Stimulated activated CD4-positive, alpha-beta T cell treated with anti-CD3 and anti-CD28 coated beads, Interleukin-15, amount 100 ng/mL, for 24 hours (primary cell): ENCODE measurements around the gene TMEM47.

ENCODE experiments used
- DNase-seq: peaks from one replicate; pipeline ENCODE4 v3.0.0-alpha.2; 2020

TMEM47 gene

DNA sequence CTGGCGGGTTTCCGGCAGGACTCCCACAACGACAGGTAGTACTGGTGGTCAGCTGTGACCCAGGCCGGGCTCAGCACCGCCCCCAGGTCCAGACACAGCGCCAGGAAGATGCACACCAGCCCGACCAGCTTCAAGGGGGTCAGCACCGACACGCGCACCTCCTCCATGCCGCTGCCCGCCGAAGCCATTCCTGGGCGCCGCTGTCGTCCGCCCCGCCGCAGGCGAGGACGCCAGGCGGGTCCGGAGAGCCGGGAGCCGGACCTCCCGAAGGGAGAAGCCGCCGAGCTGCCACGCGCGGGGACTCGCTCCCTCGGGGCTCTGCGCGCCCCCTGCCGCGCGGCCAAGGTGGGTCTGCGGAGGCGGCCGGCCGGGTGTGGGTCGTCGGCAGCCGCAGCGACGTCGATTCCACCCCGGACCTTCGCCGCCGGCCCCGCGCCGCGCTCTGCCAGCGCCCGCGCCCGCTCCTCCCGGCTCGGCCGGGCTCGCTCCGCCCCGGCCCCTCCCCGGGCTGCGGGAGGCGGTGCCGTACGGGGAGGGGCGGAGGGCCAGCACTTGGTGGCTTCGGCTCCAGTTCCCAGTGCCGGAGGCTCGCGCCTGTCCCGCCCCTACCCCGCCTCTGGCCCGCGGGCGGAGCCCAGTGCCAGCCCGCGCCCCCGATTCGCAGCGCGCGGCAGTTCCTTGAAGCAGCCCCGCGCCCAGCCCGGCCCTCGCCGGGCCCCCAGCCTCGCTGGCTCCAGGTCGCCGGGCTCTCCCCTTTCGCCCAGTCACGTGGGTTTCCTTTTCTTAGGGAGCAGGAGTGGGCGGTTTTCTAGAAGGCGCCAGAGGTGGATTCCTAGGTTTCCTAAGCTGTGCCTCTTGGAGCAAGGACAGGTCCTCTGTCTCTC lies at the start of gene TMEM47:
TSS of gene TMEM47 (minus strand) at position 444 of the 884 bp plus-strand sequence. CDS start at position 188, 256 bp downstream.
- DNase-seq, result peak; percentile 13

DNA sequence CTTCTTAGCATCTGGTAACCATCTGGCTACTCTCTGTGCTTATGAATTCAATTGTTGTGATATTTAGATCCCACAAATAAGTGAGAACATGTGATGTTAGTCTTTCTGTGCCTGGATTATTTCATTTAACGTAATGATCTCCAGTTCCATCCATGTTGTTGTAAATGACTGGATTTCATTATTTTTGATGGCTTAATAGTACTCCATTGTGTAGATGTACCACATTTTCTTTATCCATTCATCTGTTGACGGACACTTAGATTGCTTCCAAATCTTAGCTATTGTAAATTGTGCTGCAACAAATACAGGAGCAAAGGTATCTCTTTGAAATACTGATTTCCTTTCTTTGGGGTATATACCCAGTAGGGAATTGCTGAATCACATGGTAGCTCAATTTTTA lies 30.0 kb upstream of the TMEM47 start:
- no peak for DNase-seq

DNA sequence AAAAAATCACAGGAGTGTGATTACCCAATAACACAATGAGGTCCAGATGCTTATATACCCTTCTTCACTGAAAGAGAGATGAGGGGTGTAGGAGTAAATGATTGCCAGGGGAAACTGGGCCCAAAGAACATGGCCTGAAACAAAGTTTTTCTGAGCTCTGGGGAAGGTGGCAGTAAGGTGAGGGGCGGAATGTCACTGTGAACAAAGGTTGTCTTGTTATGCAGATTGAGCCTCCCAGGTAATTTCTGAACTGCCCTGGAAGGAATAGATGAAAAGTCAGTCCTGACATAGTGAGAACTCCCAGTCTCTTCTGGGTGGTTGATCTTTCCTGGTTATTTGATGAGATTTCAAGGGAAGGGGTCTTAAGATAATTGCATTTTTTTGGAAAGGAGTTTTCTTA lies 2.5 kb upstream of the TMEM47 start:
- no peak for DNase-seq

DNA sequence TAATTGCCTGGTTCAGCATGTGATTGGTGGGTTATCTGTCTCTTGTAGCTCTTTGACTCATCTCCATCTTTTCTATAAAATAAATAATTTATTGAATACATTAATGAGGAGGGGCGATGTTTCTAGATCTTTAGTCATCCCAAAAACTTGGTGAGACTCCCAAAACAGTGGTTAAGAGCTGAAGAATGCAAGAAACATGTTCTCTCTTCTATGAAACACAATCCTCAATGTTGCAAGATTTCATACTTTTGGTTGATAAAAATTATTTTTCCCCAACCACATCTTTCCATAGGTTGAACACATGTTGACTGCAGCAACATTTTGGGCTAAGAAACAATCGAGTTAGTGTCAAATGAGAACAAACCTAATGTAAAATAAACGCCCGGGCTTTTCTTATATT lies 1.2 kb upstream of the TMEM47 start:
- no peak for DNase-seq

DNA sequence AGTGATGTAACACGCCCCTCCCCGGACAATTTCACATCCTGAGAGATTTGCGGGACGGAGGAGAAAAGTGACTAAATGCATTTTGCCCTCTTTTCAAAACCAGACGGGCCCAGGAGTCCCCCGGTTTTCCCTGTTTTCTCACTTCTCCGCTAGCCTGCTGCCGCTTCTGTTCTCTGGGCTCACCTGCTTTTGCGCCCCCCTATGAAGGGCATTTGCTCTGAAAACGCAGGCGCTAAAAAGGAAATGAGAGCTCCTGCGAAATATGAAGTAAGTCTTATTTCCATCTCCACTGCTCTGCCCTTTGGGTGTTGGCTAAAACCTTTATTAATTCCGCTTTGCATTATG lies 613 bp upstream of the TMEM47 start:
- no peak for DNase-seq

DNA sequence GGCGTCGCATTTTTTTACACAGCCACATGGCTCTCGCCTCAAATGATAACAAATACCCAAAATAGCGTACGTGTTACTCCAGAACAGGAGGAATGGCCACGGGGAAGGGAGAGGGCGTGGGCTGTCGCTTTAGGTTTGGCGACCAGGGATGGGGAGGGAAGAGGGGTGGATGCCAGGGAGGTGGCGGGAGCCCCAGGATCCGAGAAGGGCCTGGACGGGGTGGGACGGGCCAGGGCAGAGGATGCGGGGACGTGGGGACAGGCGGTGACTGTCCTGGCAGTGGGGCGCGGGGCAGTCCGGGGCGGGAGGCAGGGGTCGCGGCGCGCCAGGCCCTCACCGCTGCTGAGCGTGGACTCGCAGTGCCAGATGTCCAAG lies 631 bp downstream of the TMEM47 start:
- DNase-seq, result no peak

DNA sequence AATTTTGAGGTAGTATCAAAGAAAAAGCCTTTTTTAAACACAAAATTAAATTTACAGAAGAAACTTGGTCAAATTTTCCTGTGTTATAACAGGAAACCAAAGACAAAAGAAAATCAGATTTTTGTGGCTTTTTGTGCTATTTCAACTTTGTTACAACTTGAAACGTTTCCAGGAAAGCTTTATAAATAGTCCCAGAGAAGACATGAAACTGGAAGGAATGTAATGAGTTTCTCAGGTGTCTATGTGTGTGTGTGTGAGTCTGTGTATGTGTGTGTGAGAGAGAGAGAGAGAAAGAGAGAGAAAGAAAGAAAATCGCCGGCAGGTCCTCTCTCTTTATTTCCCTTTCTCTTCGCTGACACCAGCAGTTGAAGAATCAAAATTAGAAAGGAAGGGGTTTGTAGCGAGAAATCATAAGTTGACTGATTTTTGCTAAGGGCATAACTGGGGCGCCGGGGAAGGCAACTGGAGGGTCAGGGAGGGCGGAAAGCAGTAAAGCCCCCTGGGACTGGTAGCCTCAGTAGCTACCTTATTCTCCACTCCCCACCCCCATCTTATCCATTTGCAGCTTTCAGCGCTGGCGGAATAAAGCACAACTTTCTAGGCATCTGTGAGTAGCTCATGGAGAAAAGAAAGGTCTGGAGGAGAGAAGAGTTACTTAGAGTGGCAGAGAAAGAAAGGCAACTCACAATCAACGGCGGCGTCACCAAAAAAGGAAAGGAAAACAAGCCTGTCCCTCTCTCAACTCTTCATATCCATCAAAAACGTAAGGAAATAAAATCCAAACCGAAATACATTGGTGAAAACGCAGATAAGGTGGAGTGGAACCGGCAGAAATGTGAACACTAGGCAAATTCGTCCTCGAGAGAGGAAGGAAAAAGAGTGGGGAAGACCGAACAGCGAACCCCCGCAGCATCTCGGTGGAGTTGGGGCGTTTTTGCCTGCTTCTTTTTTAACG lies 1.3 kb downstream of the TMEM47 start:
- no peak for DNase-seq

DNA sequence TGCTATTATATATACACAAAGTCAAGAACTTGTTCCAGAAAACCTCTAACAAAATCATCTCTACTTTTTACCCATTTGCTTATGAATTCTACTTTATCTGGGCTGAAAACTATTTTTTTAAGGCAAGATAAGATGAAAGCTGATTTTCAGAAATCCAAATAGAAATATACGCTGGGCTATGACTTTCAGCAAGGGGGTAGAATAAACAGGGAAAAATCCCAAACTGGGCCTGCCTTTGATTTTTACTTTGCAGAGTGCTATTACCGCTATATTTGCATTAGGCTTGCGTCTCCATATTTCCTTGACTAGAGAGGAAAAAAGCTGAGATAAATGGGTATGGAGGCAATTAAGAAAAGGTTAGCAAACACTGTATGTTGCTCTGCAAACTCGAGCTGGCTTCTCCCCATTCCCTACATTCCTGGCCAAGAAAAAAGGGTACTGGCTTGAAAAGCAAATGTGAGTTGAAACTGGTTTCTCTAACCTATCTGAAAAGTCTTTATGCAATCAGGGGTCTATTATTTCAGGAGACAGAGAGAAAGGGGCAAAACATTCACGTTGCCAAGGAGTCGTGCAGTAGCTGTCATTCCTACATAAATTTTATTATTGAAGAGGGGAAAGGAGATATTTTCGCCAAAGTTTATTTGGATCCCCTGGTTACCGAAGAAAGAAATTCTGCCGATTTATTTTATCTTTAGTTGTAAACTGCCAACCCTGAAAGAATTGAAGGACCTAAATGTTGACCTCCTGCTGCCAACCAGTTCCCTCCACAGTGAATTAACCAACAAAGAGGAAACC lies 2.2 kb downstream of the TMEM47 start:
- no peak for DNase-seq

DNA sequence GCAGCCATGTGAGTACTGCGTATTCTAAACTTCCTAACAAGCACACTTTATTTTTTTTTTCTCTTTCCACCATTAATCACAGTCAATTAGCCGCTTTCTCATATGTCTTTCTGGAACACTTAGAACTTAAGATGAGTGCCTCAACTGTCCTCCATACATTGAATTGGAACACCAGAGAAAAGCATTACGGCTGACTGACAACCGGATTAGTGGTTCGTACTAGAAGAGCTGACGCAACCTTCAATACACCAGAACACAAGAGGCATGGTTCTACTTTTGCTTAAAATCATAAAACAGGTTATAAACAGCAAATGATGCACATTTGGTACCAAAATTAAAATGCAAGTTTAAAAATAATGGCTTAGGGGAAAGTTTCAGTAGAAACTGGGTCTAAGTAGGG lies 3.3 kb downstream of the TMEM47 start:
- no peak for DNase-seq

DNA sequence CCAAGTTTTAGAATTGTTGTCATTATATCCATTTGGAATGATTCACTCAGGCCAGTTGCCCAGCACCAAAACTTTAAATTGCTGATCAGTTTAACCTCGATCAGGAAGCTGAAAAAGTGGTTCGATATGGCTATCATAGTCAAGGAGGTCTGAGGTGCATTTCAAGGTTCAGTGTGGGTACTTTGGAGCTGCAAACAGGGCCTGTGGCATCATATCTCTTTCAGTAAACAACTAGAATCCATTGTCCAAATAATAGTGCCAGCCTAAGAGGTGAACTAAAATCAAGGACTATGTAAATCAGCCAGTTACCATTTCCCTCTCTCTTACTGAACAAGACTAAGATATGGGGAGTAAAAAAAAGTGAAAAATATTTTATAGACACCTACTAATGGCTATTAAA lies 14.2 kb downstream of the TMEM47 start:
- no peak for DNase-seq

DNA sequence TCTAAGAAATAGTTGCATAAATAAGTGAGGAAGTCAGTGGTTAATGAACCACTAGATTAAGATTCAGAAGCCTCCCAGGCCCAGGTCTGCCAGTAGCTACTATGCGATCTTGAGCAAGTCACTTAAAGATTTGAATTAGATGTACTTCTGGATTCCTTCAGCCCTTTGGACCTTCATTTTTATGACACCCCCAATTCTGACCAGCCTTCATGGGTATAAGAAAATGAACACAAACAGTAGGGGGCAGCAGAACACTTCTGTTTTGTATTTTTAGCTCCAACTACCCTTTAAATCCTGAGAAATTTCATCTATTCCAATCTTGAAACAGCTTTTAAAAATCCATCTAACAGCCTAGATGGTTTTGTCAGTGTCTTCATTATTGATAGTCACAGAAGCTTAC lies 19.0 kb downstream of the TMEM47 start:
- DNase-seq, result no peak

DNA sequence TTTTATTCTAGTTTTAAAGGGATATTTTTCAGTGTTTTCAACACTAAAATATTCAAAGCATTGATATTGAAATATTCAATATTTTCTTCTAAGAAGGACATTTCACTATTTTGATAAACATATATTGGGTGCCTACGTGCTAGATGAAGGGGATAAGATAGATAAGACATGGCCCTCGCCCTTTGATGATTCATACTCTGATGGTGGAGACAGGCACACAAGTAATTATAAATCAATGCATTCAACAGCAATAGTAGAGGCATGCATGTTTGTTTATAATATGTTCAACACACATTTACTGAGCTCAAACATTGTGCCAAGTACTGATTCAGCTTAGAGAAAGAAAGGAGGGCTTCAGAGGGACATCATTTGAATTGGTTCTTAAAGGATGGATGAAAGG lies 22.7 kb downstream of the TMEM47 start:
- DNase-seq, result no peak

DNA sequence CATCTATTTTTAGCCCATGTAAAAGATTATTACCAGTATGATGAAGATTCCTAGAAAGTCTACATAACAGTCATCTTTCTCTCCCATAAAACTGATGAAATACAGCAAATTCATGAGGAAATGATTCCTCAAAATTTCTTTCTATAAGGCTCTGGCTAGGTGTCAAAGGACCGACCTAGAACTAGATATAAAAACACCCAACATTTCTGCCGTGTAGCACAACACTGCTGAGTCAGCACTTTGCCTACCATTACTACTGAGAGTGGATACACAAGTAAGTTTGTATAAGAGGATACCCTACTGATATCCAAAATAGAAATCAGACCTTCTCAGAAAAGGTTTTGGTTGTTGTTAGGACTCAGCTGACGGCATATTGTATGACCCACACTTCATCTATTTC lies 24.7 kb downstream of the TMEM47 start:
- no peak for DNase-seq

DNA sequence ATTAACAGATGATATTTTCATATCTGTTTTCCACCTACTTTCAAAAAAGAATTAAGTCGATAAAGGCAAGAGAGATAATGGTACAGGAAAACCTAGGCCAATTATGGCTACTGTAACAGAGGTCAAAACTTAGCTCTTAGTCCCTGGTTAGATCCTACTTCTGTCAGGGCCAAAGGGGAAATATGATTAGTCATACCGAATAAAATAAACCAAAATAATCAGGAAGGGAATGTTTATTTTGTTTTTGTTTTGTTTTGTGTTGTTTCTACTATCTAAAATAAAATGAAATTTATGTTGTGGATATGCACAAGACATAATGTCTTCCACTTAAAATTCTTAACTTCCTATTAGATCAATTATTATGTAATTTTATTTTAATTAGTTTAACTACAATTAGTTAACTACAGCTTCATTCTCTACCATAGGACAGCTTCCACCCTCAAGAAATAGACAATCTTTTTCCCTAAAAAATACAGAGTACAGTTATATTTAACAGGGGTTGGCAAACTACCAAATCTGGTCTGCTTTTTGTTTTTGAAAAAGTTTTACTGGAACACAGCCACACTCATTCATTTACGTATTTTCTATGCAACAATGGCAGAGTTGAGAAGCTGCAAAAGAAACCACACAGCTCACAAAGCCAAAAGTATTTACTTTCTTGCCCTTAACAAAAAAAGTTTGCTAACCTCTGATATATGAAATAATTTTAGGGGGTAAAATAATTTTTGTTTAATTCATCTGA lies 25.4 kb downstream of the TMEM47 start:
- no peak for DNase-seq

DNA sequence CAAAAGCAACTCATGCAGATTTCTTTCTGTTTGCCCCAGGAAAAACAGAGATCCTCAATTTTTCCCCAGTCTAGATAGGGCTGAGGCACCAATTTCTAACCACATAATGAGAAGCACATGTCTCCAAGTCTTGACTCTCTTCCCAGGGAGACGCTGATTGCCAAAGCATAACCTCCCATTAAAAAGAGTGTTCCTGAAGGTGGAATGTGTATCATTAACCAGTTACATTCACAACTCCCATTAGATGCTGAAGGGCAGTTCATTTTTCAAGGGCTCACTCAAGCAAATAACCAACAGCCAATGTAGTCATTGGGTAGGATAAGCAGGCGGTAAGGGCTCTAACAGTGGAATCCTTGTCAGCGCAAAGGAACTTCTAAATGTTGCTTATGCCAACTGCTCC lies 27.5 kb downstream of the TMEM47 start:
- DNase-seq, result no peak

DNA sequence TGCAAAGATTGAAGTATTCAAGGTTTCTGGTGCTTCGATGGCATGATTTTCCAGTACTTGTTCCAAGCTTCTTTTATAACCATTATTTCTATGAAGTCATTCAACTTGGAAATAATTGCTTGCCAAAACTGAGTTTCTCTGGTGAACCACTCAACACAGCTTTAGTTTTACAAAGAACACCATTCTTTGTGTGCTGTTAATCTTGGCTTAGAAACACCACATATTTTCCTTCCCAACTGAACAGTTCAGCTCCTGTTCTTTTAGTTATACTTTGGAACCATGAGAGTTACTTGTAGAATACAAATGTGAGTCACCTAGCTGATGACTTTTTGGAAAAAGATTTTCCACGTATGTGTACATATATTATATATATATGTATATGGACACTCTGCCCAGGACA lies 32.7 kb downstream of the TMEM47 start:
- no peak for DNase-seq

DNA sequence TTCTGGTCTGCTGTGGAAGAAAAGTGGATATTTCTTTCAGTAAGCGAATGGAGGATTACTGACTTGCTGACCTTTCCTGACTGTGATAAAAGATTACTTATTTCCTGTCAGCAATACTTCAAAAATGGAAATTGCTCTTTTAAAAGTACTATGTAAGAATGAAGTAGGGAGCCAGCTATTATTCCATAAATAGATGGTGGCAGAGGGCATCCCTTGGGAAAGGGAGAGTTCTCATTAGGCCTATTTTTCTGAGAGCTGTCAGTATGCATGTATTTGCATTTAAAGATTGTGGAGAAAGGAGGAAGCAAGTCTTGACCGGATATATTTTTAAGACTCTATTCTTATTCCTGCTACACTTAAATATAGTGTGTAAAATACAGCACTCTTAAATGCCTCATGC lies 37.2 kb downstream of the TMEM47 start:
- no peak for DNase-seq

DNA sequence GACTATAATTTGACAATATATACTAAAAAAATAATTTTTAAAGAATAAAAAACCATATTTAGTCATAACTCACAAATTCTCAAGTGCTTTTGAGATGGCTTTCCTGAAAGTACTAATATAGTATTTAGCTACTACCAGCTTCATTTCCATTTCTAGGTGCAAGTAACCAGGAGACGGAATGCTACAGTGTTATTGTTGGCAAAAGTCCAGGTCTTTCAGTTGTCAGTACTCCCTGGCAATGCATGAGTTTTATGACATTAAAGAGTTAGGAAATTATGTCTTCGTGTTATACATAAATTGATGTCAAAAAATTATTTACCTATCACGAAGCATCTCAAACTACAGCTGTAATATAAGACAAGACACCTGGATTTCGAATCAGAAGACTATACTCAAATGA lies 45.0 kb downstream of the TMEM47 start:
- no peak for DNase-seq

DNA sequence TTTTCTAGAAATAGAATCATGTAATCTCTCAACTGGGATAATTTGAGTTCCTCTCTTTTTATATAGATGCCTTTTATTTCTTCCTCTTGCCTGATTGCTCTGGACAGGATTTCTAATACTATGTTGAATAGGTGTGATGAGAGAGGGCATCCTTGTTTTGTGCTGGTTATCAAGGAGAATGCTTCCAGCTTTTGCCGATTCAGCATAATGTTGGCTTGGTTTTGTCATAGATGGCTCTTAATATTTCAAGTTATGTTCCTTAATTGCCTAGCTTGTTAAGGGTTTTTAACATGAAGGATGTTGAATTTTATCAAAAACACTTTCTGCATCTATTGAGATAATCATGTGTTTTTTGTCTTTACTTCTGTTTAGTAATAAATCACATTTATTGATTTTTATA lies 58.7 kb downstream of the TMEM47 start:
- no peak for DNase-seq

DNA sequence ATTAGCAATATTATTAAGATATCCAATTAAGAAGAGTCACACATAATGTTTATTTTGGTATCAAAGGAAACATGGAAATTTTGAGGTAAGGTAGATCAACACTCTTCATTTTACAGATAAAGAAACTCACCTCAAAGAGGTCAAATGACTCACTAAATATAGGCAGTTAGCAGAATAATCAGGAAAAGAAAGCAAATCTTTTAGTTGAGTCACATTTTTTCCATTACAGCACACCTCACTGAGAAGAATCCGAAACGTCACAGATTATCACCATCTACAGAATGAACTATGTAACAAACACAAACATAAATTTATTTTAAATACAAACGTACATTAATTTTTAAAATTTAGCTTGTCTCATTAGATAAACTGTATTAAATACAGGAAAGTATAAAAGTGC lies 70.1 kb downstream of the TMEM47 start:
- DNase-seq, result no peak

DNA sequence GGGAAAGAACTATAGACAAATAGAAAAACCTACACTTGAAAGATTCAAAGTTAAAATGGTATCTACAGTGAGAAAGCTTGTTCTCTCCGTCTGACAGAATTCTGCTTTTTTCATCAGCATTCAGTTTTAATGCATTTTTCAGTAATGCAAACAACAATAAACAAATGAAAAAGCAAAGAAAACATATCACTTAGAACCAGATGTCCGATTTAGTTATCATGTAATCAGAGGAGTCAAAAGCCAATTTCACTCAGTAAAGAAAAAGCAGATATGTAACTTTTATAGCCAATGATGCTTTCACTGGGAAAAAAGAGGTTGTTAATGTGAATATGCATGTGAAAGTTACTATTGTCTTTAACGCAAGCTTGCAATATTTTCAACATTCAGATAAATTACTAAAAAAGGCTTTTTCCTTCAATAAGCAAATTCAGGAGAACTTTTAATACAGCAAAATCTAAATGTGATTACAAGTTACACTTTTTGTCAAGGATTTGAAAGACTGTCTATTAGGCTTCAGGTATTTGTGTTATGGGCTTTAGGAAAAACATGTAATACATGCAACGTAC lies 70.7 kb downstream of the TMEM47 start:
- no peak for DNase-seq

DNA sequence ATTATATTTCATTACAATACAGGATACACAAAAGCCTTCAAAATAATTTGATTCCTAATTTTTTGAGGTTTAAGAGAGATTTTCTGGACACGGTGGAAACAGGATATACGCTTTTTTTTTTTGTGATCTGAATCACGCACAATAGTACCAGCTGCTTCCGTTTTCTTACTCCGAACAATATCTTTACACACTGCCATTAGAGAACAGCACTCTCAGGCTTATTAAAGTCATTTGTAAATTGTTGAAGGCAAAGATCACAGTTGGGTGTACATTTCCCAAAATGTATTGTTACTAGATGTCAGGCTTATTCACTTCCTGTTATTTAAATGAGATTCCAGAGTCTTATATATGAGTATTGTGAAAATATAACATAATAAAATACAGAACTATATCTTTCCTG lies 71.5 kb downstream of the TMEM47 start:
- DNase-seq, result no peak
